ENCODE data around the gene OR6T1. TPM values are rescaled to one million over a fixed set of nuclear protein-coding genes. Genes with fewer than 3 reads are reported as not detected.

OR6T1 gene
- total RNA-seq, 1 donor = not detected

DNA sequence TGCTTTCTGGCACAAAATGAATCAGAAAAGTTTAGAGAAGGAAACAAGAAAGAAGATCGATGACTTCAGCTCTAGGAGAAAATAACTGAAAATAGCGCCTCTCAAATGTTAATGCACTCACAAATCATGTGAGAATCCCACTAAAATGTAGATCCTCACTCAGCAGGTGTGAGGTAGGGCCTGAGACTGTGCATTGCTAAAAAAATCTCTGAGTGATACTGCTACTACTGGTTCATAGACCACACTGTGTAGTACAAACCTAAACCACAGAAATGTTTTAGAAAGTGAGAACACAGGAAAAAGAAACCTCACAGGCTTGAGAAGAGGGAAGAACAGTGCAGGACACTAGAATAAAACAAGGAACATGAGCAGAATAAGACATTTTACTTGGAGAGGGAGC is 39.7 kb downstream of the OR6T1 start:
- H3K4me3 ChIP-seq (ENCODE audit: low read depth, low read length) = no peak overlapping the region
- no peak for TF ChIP-seq CTCF (IDR thresholded peaks at IDR 0.05; ENCODE audit: insufficient read depth, low read length)
- no peak for DNase-seq (ENCODE audit: low read depth)

- DNase-seq (ENCODE audit: low read depth) = no peak
- no peak within 1 kb of the TSS for H3K4me3 ChIP-seq (ENCODE audit: low read depth, low read length)
- TF ChIP-seq CTCF (IDR thresholded peaks at IDR 0.05; ENCODE audit: insufficient read depth, low read length) = no peak
Observed at GRCh38 chr11:123901867-123902266, 41.8 kb downstream of the OR6T1 start, which contains the start of gene OR8D4. Gene OR8D4 (plus strand): TSS chr11:123902167. CDS start chr11:123906432, 4,265 bp downstream.

DNA sequence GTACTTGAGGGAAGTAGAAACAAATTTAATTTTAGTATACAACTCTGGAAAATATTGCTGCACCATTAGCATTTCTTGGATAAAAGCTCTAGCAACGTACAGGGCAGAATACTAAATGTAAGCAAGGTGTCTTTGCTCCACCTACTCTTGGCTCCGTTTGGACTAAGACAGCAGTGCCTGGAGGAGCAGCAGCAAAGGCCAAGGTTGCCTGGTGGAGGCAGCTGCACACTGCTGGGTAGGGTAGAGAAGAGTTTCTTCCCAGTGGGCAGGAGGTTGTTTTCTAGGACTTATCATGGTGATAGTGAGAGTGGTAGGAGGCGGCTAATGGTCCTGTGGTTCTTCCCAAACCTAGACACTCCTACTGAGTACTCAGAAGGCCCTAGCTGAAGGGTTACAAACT is 43.8 kb downstream of the OR6T1 start:
- TF ChIP-seq CTCF (IDR thresholded peaks at IDR 0.05; ENCODE audit: insufficient read depth, low read length) = no peak
- no peak overlapping the region for H3K4me3 ChIP-seq (ENCODE audit: low read depth, low read length)
- no peak for DNase-seq (ENCODE audit: low read depth)

Other genes starting within 250 kb of the OR6T1 start
- gene ZNF202, start 202.2 kb downstream of the OR6T1 start, total RNA-seq (ENCODE audit: low replicate concordance) = 2.5 and 6.6 TPM in 2 replicates
- gene OR6X1, start 189.3 kb downstream of the OR6T1 start, total RNA-seq (ENCODE audit: low replicate concordance) = not detected in 2 replicates
- not detected in 2 replicates for gene OR6M1, start 137.5 kb downstream of the OR6T1 start, total RNA-seq (ENCODE audit: low replicate concordance)
- gene TMEM225, start 58.2 kb downstream of the OR6T1 start, total RNA-seq (ENCODE audit: low replicate concordance) = not detected in 2 replicates
- 0.09 and 0.25 TPM in 2 replicates for gene OR8D4, start 41.7 kb downstream of the OR6T1 start, total RNA-seq (ENCODE audit: low replicate concordance)
- gene OR4D5, start 4.2 kb downstream of the OR6T1 start, total RNA-seq (ENCODE audit: low replicate concordance) = not detected in 2 replicates
- not detected in 2 replicates for gene OR10S1, start 33.9 kb upstream of the OR6T1 start, total RNA-seq (ENCODE audit: low replicate concordance)
- gene OR10G6, start 51.3 kb upstream of the OR6T1 start, total RNA-seq (ENCODE audit: low replicate concordance) = not detected in 2 replicates
- not detected in 2 replicates for gene OR10G4, start 69.2 kb upstream of the OR6T1 start, total RNA-seq (ENCODE audit: low replicate concordance)
- gene OR10G9, start 79.2 kb upstream of the OR6T1 start, total RNA-seq (ENCODE audit: low replicate concordance) = not detected in 2 replicates
- not detected in 2 replicates for gene OR10G8, start 83.0 kb upstream of the OR6T1 start, total RNA-seq (ENCODE audit: low replicate concordance)
- not detected in 2 replicates for gene OR10G7, start 97.5 kb upstream of the OR6T1 start, total RNA-seq (ENCODE audit: low replicate concordance)
- gene VWA5A, start 171.6 kb upstream of the OR6T1 start, total RNA-seq (ENCODE audit: low replicate concordance) = 20.5 and 28.4 TPM in 2 replicates
- gene OR10D3, start 239.5 kb upstream of the OR6T1 start, total RNA-seq (ENCODE audit: low replicate concordance) = not detected in 2 replicates

Data from fibroblast of the aortic adventitia (primary cell).